ENCODE results near the gene FAR1.

Gene FAR1

DNA sequence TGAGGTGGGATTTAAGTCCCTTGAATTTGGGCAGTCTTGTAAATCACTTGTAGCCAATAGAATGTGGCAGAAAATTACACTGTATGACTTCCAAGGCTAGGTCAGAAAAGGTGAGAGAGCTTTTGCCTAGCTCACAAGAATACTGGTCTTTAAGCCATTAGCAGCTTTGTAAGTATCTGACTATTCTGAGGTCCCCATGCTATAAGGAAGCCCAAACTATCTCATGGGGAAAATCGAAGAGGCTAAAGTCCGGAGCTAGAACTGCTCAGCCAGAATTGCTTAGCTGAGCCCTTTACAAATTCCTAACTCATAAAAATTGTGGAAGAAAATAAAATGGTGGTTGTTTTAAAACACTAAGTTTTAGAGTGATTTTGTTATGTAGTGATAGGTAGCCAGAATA, 13.0 kb downstream of the FAR1 start:
- H3K4me2 ChIP-seq = no peak overlapping the region
- peaks cover 100% of the 10 kb centered on the region for H3K79me2 ChIP-seq (ENCODE audit: insufficient read depth, low read depth)
- no peak overlapping the region for H3K27ac ChIP-seq
- peaks cover 4% of the 10 kb centered on the region for H3K4me1 ChIP-seq (ENCODE audit: low read depth, poor library complexity, severe bottlenecking)
- H3K27me3 ChIP-seq (ENCODE audit: insufficient read depth, low read depth) = no peaks in the 10 kb centered on the region
- no peak overlapping the region for H3K9ac ChIP-seq
- H4K20me1 ChIP-seq (ENCODE audit: insufficient read depth) = peaks cover 4% of the 10 kb centered on the region; the same call in 1 of the 2 replicates
- H3K36me3 ChIP-seq (ENCODE audit: insufficient read depth) = no peaks in the 10 kb centered on the region
- no peak overlapping the region for H2AFZ ChIP-seq (ENCODE audit: low read depth)
- H3K4me3 ChIP-seq (IDR thresholded peaks at IDR 0.05; ENCODE audit: insufficient read depth, low read depth, low read length) = no peak overlapping the region
- TF ChIP-seq, protein P1, sequence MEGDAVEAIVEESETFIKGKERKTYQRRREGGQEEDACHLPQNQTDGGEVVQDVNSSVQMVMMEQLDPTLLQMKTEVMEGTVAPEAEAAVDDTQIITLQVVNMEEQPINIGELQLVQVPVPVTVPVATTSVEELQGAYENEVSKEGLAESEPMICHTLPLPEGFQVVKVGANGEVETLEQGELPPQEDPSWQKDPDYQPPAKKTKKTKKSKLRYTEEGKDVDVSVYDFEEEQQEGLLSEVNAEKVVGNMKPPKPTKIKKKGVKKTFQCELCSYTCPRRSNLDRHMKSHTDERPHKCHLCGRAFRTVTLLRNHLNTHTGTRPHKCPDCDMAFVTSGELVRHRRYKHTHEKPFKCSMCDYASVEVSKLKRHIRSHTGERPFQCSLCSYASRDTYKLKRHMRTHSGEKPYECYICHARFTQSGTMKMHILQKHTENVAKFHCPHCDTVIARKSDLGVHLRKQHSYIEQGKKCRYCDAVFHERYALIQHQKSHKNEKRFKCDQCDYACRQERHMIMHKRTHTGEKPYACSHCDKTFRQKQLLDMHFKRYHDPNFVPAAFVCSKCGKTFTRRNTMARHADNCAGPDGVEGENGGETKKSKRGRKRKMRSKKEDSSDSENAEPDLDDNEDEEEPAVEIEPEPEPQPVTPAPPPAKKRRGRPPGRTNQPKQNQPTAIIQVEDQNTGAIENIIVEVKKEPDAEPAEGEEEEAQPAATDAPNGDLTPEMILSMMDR (conservative IDR thresholded peaks at IDR 0.05; ENCODE audit: low read depth, low read length) = no peak

DNA sequence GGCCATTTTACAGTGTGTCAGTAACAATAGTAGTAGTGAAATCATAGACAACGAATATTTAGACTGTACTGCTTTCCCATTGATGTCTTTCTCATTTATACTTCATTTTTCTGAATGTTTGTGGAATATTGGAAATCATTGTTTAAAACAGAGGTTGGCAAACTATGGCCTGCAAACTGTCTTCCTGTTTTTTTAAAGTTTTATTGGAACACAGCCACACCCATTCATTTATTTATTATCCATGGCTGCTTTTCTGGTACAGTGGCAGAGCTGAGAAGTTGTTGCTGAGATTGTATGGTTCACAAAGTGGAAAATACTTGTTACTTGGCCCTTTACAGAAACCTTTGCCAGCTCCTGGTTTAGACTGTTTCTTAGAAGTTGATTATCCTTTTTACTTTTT, 13.7 kb downstream of the FAR1 start:
- peaks cover 4% of the 10 kb centered on the region for H3K4me1 ChIP-seq (ENCODE audit: low read depth, poor library complexity, severe bottlenecking)
- no peak overlapping the region for H3K9ac ChIP-seq
- H3K27me3 ChIP-seq (ENCODE audit: insufficient read depth, low read depth) = no peaks in the 10 kb centered on the region
- H3K27ac ChIP-seq = no peak overlapping the region
- H2AFZ ChIP-seq (ENCODE audit: low read depth) = no peak overlapping the region
- H4K20me1 ChIP-seq (ENCODE audit: insufficient read depth) = peaks cover 4% of the 10 kb centered on the region; the same call in 1 of the 2 replicates
- H3K4me3 ChIP-seq (IDR thresholded peaks at IDR 0.05; ENCODE audit: insufficient read depth, low read depth, low read length) = no peak overlapping the region
- TF ChIP-seq, protein P1 (conservative IDR thresholded peaks at IDR 0.05; ENCODE audit: low read depth, low read length) = no peak
- H3K36me3 ChIP-seq (ENCODE audit: insufficient read depth) = no peaks in the 10 kb centered on the region
- H3K79me2 ChIP-seq (ENCODE audit: insufficient read depth, low read depth) = peaks cover 100% of the 10 kb centered on the region
- no peak overlapping the region for H3K4me2 ChIP-seq

DNA sequence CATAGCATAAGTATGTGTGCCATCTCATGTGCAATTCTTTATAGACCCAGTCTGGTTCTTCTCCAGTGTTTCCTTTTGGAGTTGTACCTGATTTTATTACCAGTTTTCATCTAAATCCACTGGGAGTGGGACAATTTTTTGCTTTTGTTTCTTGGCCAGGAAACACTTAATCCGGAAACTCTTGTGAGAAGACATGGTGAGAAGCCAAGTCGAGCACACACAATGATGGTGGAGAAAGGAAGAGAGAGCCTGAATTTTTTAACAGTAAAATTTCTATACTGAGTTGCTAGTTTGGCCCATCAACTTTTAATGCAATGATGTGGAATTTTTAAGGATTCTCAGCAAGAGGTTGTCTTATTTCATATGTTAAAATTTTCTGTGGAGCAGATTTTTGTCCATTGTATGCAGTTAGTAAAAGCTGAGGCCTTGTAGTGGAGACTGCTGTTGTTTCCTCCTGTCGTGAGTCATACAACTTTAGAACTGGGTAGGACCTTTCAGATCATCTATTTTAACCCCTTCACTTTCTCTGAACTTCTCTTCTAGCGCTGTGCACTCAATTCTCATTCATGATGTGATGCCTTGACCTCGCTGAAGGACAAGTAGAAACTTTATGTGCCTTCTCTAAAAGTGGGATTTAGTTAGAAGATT, 17.1 kb downstream of the FAR1 start:
- Histone ChIP-seq H3K27me3 (ENCODE audit: insufficient read depth, low read depth) (no peaks in the 10 kb centered on the region), H3K36me3 (ENCODE audit: insufficient read depth) (no peaks in the 10 kb centered on the region), H3K27ac (no peak overlapping the region), H3K79me2 (ENCODE audit: insufficient read depth, low read depth) (peaks cover 80% of the 10 kb centered on the region), H3K4me2 (no peak overlapping the region), H3K9ac (no peak overlapping the region), H2AFZ (ENCODE audit: low read depth) (no peak overlapping the region), H3K4me3 (IDR thresholded peaks at IDR 0.05; ENCODE audit: insufficient read depth, low read depth, low read length) (no peak overlapping the region), H4K20me1 (ENCODE audit: insufficient read depth) (0 out of 2 replicates have a peak, but pooled peaks cover 3% of the 10 kb centered on the region), H3K4me1 (ENCODE audit: low read depth, poor library complexity, severe bottlenecking) (no peaks in the 10 kb centered on the region)
- TF ChIP-seq, protein P1 (conservative IDR thresholded peaks at IDR 0.05; ENCODE audit: low read depth, low read length) = no peak

DNA sequence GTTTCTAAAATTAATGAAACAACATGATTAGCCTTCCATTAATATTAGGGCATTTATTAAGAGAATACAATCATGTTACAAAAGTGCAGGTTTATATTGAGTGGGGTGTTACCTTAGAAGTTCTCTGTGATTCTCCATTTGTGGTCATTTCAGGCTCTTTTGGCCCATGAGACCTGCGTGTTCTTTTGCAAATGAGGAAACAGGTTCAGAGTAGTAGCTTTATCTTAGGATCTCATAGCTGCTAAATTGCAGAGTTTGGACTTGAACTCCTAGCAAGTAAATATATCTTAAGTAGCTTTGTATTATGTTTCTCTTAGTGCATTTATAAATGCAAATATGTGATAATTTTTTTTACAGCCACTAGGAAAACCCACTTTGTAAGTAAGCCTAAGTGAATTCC, 18.3 kb downstream of the FAR1 start:
- TF ChIP-seq, protein P1 (conservative IDR thresholded peaks at IDR 0.05; ENCODE audit: low read depth, low read length) = no peak
- Histone ChIP-seq H3K79me2 (ENCODE audit: insufficient read depth, low read depth) (peaks cover 79% of the 10 kb centered on the region), H3K4me1 (ENCODE audit: low read depth, poor library complexity, severe bottlenecking) (no peaks in the 10 kb centered on the region), H3K27me3 (ENCODE audit: insufficient read depth, low read depth) (no peaks in the 10 kb centered on the region), H3K27ac (no peak overlapping the region), H4K20me1 (ENCODE audit: insufficient read depth) (0 out of 2 replicates have a peak, but pooled peaks cover 3% of the 10 kb centered on the region), H3K4me2 (no peak overlapping the region), H2AFZ (ENCODE audit: low read depth) (no peak overlapping the region), H3K9ac (no peak overlapping the region), H3K4me3 (IDR thresholded peaks at IDR 0.05; ENCODE audit: insufficient read depth, low read depth, low read length) (no peak overlapping the region), H3K36me3 (ENCODE audit: insufficient read depth) (no peaks in the 10 kb centered on the region)
